H1 (cell line): Measurements from ENCODE around the gene RBM6. TPM values are rescaled to one million over a fixed set of nuclear protein-coding genes. Genes with fewer than 3 reads are reported as not detected.

Source experiments
- CTCF ChIA-PET: fragments of 300-600 bp; sonication (Branson Sonifier 250); formaldehyde crosslinking; loops from one replicate; lab custom pipeline; 2021; ENCODE audit not compliant: partially characterized antibody; lab: Charles Lee
- POLR2A ChIA-PET: fragments of 300-600 bp; sonication (Branson Sonifier 250); formaldehyde crosslinking; loops from one replicate; lab custom pipeline; 2021; ENCODE audit warnings: inconsistent platforms; ENCODE audit not compliant: partially characterized antibody; lab: Charles Lee
- DNase-seq, 2 experiments: peaks; one replicate each; pipeline versions ENCODE4 v3.0.0 to v3.0.0-alpha.2; 2010 to 2022; ENCODE audit warnings: low spot score in 2 of 2, low read depth in 1 of 2, mixed read lengths in 1 of 2
- FAIRE-seq: peaks from 2 replicates; lab custom pipeline; 2011; peaks lifted over from hg19 to GRCh38; lab: Jason Lieb, UNC
- H2AFZ ChIP-seq: 2 replicates; pipeline ENCODE4 v1.8.1; 2012; ENCODE audit warnings: low read length, inconsistent platforms
- H2AK5ac ChIP-seq: 2 replicates; pipeline ENCODE4 v1.6.1; 2013; ENCODE audit warnings: low read depth, low read length
- H2BK120ac ChIP-seq: replicated peaks from 2 replicates; pipeline ENCODE3; 2013; ENCODE audit warnings: low read depth, low read length, inconsistent platforms
- H2BK12ac ChIP-seq: 2 replicates; pipeline ENCODE4 v1.6.1; 2013; ENCODE audit warnings: low read depth, low read length
- H2BK15ac ChIP-seq: 2 replicates; pipeline ENCODE4 v1.6.1; 2013; ENCODE audit warnings: low read length
- H2BK20ac ChIP-seq: 2 replicates; pipeline ENCODE4 v1.6.1; 2013; ENCODE audit warnings: low read length
- H2BK5ac ChIP-seq: 2 replicates; pipeline ENCODE4 v1.6.1; 2013; ENCODE audit warnings: low read depth, low read length
- H3K14ac ChIP-seq: 2 replicates; pipeline ENCODE4 v1.6.1; 2013; ENCODE audit warnings: inconsistent platforms; ENCODE audit not compliant: insufficient read length
- H3K18ac ChIP-seq: 2 replicates; pipeline ENCODE4 v1.6.1; 2013; ENCODE audit warnings: low read length; ENCODE audit errors: extremely low read depth
- H3K23ac ChIP-seq: 2 replicates; pipeline ENCODE4 v1.6.1; 2013; ENCODE audit warnings: inconsistent platforms; ENCODE audit not compliant: insufficient read length
- H3K23me2 ChIP-seq: 2 replicates; pipeline ENCODE4 v1.6.1; 2013; ENCODE audit warnings: low read depth, low read length
- H3K27ac ChIP-seq: 2 replicates; pipeline ENCODE4 v1.6.1; 2011; ENCODE audit warnings: low read depth, low read length, inconsistent platforms
- H3K27me3 ChIP-seq, 4 experiments: replicated peaks in 1 of 4; 1 replicate in 1 of 4; 2 replicates in 3 of 4; pipeline versions ENCODE4 v1.6.1 to v1.8.1; 2011 to 2013; ENCODE audit warnings: low read length in 3 of 4, mild to moderate bottlenecking in 3 of 4, inconsistent platforms in 2 of 4, mixed read lengths in 2 of 4, moderate library complexity in 1 of 4; ENCODE audit not compliant: control insufficient read depth in 3 of 4, insufficient read depth in 3 of 4; ENCODE audit errors: extremely low read depth in 1 of 4
- H3K36me3 ChIP-seq, 4 experiments: 2 replicates each; pipeline versions ENCODE4 v1.6.1 to v1.8.1; 2011 to 2013; ENCODE audit warnings: mild to moderate bottlenecking in 4 of 4, low read length in 3 of 4, moderate library complexity in 2 of 4, control low read depth in 1 of 4, inconsistent platforms in 1 of 4; ENCODE audit not compliant: insufficient read depth in 4 of 4, control insufficient read depth in 2 of 4
- H3K4ac ChIP-seq: replicated peaks from 2 replicates; pipeline ENCODE3; 2013; ENCODE audit warnings: low read length, low read depth, mixed read lengths, inconsistent platforms; ENCODE audit not compliant: insufficient read length
- H3K4me1 ChIP-seq, 4 experiments: replicated peaks in 1 of 4; 1 replicate in 1 of 4; 2 replicates in 3 of 4; pipeline versions ENCODE4 v1.6.1 to v1.8.1; 2011 to 2013; ENCODE audit warnings: low read length in 3 of 4, inconsistent platforms in 2 of 4, mixed read lengths in 1 of 4; ENCODE audit not compliant: insufficient read depth in 4 of 4, control insufficient read depth in 3 of 4
- H3K4me2 ChIP-seq, 2 experiments: 2 replicates each; pipeline versions ENCODE4 v1.6.1 to v1.8.1; 2011 to 2013; ENCODE audit warnings: low read depth in 2 of 2, low read length in 2 of 2, control low read depth in 1 of 2, inconsistent platforms in 1 of 2, mild to moderate bottlenecking in 1 of 2; ENCODE audit not compliant: insufficient read depth in 1 of 2
- H3K4me3 ChIP-seq, 4 experiments: fragments of 200-600, 300-600 bp in 1 of 4; sonication (generic), shearing (Covaris generic), sonication (Bioruptor Twin) in 1 of 4; 2 replicates each; pipeline versions ENCODE4 v1.5.1 to v1.8.1; 2011 to 2016; ENCODE audit warnings: low read length in 4 of 4, low read depth in 3 of 4, control low read depth in 2 of 4, inconsistent platforms in 2 of 4, mild to moderate bottlenecking in 2 of 4, mixed read lengths in 1 of 4, moderate library complexity in 1 of 4; ENCODE audit not compliant: insufficient read depth in 2 of 4; ENCODE audit errors: extremely low read depth in 1 of 4
- H3K56ac ChIP-seq: replicated peaks from 2 replicates; pipeline ENCODE3; 2013; ENCODE audit warnings: low read depth, mild to moderate bottlenecking, mixed read lengths, low read length, inconsistent platforms; ENCODE audit not compliant: insufficient read length
- H3K79me1 ChIP-seq: 2 replicates; pipeline ENCODE4 v1.6.1; 2013; ENCODE audit warnings: low read depth, low read length, control low read depth
- H3K79me2 ChIP-seq, 2 experiments: 2 replicates each; pipeline versions ENCODE4 v1.6.1 to v1.8.1; 2012 to 2013; ENCODE audit warnings: low read length in 2 of 2, mild to moderate bottlenecking in 2 of 2, inconsistent platforms in 1 of 2; ENCODE audit not compliant: insufficient read depth in 2 of 2, control insufficient read depth in 1 of 2
- H3K9ac ChIP-seq, 4 experiments: replicated peaks in 1 of 4; 1 replicate in 1 of 4; 2 replicates in 3 of 4; pipeline versions ENCODE4 v1.6.1 to v1.8.1; 2011 to 2013; ENCODE audit warnings: low read depth in 3 of 4, low read length in 3 of 4, control low read depth in 2 of 4, mild to moderate bottlenecking in 2 of 4, moderate library complexity in 2 of 4, inconsistent platforms in 1 of 4; ENCODE audit errors: extremely low read depth in 1 of 4
- H3K9me3 ChIP-seq, 2 experiments: 2 replicates each; pipeline versions ENCODE4 v1.6.1 to v1.8.1; 2012 to 2013; ENCODE audit warnings: mild to moderate bottlenecking in 2 of 2, moderate library complexity in 2 of 2, control low read depth in 1 of 2, inconsistent platforms in 1 of 2, low read depth in 1 of 2, low read length in 1 of 2, mixed read lengths in 1 of 2; ENCODE audit not compliant: insufficient read depth in 2 of 2
- H4K20me1 ChIP-seq, 2 experiments: replicated peaks in 1 of 2; 2 replicates each; pipeline versions ENCODE3 to v1.8.1; 2011 to 2013; ENCODE audit warnings: inconsistent platforms in 2 of 2, low read length in 2 of 2, mild to moderate bottlenecking in 1 of 2; ENCODE audit not compliant: insufficient read depth in 2 of 2, control insufficient read depth in 1 of 2
- H4K5ac ChIP-seq: 2 replicates; pipeline ENCODE4 v1.6.1; 2013; ENCODE audit warnings: low read length, low read depth, mixed read lengths, inconsistent platforms; ENCODE audit not compliant: insufficient read length
- H4K8ac ChIP-seq: 2 replicates; pipeline ENCODE4 v1.8.0; 2013; ENCODE audit warnings: mild to moderate bottlenecking, moderate library complexity, low read length, inconsistent platforms; ENCODE audit not compliant: insufficient read depth; ENCODE audit errors: extremely low read depth
- H4K91ac ChIP-seq: replicated peaks from 2 replicates; pipeline ENCODE3; 2013; ENCODE audit warnings: low read length, mixed read lengths, inconsistent platforms; ENCODE audit not compliant: insufficient read length
- BCL11A ChIP-seq, 2 experiments: IDR thresholded peaks; one replicate each; pipeline ENCODE4 v1.6.1; 2011; ENCODE audit warnings: low read depth in 2 of 2, low read length in 2 of 2, mild to moderate bottlenecking in 2 of 2
- CHD1 ChIP-seq: IDR thresholded peaks from 2 replicates; pipeline ENCODE4 v1.6.1; 2012; ENCODE audit warnings: low read depth, low read length, improper control_type of control experiment
- CTBP2 ChIP-seq: IDR thresholded peaks from 2 replicates; pipeline ENCODE4 v1.7.0; 2011; ENCODE audit warnings: borderline replicate concordance, mild to moderate bottlenecking, moderate library complexity, mixed read lengths, low read length; ENCODE audit not compliant: insufficient read depth, insufficient read length
- EGR1 ChIP-seq: IDR thresholded peaks from 2 replicates; pipeline ENCODE4 v1.6.1; 2011; ENCODE audit warnings: low read depth, low read length, borderline replicate concordance
- EP300 ChIP-seq, 2 experiments: IDR thresholded peaks; 1 replicate in 1 of 2; 2 replicates in 1 of 2; pipeline ENCODE4 v1.6.1; 2011 to 2012; ENCODE audit warnings: low read depth in 2 of 2, low read length in 2 of 2, mild to moderate bottlenecking in 2 of 2, borderline replicate concordance in 1 of 2, inconsistent platforms in 1 of 2, moderate library complexity in 1 of 2
- JUND ChIP-seq: IDR thresholded peaks from 2 replicates; pipeline ENCODE4 v1.6.1; 2011; ENCODE audit warnings: mild to moderate bottlenecking, improper control_type of control experiment, low read length
- POLR2A ChIP-seq, 2 experiments: IDR thresholded peaks; 1 replicate in 1 of 2; 2 replicates in 1 of 2; pipeline ENCODE4 v1.6.1; 2011; ENCODE audit warnings: low read depth in 2 of 2, low read length in 2 of 2, mild to moderate bottlenecking in 2 of 2; ENCODE audit errors: control extremely low read depth in 1 of 2
- POLR2AphosphoS5 ChIP-seq: IDR thresholded peaks from 2 replicates; pipeline ENCODE4 v1.6.1; 2011; ENCODE audit warnings: low read depth, low read length
- SIX5 ChIP-seq: IDR thresholded peaks from 2 replicates; pipeline ENCODE4 v1.6.1; 2011; ENCODE audit warnings: mild to moderate bottlenecking, low read depth, low read length
- SP4 ChIP-seq: IDR thresholded peaks from 2 replicates; pipeline ENCODE4 v1.6.1; 2012; ENCODE audit warnings: low read length, inconsistent platforms
- SUZ12 ChIP-seq: fragments of 200-600 bp; sonication (generic); IDR thresholded peaks from 2 replicates; pipeline ENCODE4 v1.6.1; 2012; ENCODE audit warnings: mild to moderate bottlenecking, inconsistent platforms, low read length, moderate library complexity, mixed read lengths
- TBP ChIP-seq: IDR thresholded peaks from 2 replicates; pipeline ENCODE4 v1.6.1; 2011; ENCODE audit warnings: low read depth, low read length, improper control_type of control experiment
- TEAD4 ChIP-seq: IDR thresholded peaks from 2 replicates; pipeline ENCODE4 v1.6.1; 2012; ENCODE audit warnings: low read depth, low read length, inconsistent platforms, mixed read lengths
- WGBS, 2 experiments: shearing (Covaris generic) in 1 of 2; methylation state at CpG; one replicate each; pipeline versions ENCODE4 v1.1.6 to v1.1.7; 2013 to 2015; ENCODE audit warnings: low lambda C conversion rate in 2 of 2, mixed read lengths in 2 of 2, inconsistent platforms in 1 of 2, low coverage in 1 of 2, missing lambda C conversion rate in 1 of 2; ENCODE audit not compliant: insufficient replicate concordance in 2 of 2, insufficient coverage in 1 of 2, insufficient read length in 1 of 2; ENCODE audit errors: extremely low coverage in 1 of 2, missing lambda C conversion rate in 1 of 2; 5-methylcytosine and 5-hydroxymethylcytosine counted together
- polyA plus RNA-seq, 7 experiments: library from polyadenylated mRNA; depleted of rRNA in 3 of 7; stranded (reverse) in 5 of 7; unstranded in 2 of 7; fragments of >200 nt in 5 of 7; fragments of 200-250 nt in 2 of 7; gene quantifications; 1 replicate in 5 of 7; 2 replicates in 1 of 7; 4 replicates in 1 of 7; pipeline versions ENCODE4 v1.2.1 to v1.2.3, GENCODE V29; 2011 to 2013; ENCODE audit warnings: missing spikeins in 2 of 7, mixed read lengths in 2 of 7
- total RNA-seq: library from RNA; stranded (reverse); fragmentation: NEBNext Ultra II Directional; extraction: Animal tissue kit (Norgen Biotek cat#: 25700); gene quantifications from 2 replicates; pipeline ENCODE4 v1.2.1, GENCODE V29; 2021
- TF ChIP-seq, protein P1 (sequence below): IDR thresholded peaks from 2 replicates; pipeline ENCODE4 v1.6.1; 2011; ENCODE audit warnings: low read length, improper control_type of control experiment

The RBM6 gene
- total and polyA plus RNA-seq, 2 of the 8 experiments (the other 6 are each of a cell fraction or from before 2014, with no cell fraction given): 30.6 to 80.1 TPM

- H3K36me3 ChIP-seq: peaks cover 3 to 32% (median 10%) of the 10 kb centered on the region in 4 experiments; a peak in 7 of 8 replicates
- TF ChIP-seq SP4: no peak
- no peak for TF ChIP-seq TEAD4
- TF ChIP-seq POLR2AphosphoS5: no peak
- TF ChIP-seq BCL11A (IDR thresholded peaks at IDR 0.05; ENCODE audit: low read depth in 2 of 2, low read length in 2 of 2): no peak
- no peak for TF ChIP-seq SUZ12
- no peak for TF ChIP-seq CTBP2
- TF ChIP-seq SIX5: no peak
- no peak for TF ChIP-seq EGR1
- TF ChIP-seq CHD1: no peak
- TF ChIP-seq, protein P1, sequence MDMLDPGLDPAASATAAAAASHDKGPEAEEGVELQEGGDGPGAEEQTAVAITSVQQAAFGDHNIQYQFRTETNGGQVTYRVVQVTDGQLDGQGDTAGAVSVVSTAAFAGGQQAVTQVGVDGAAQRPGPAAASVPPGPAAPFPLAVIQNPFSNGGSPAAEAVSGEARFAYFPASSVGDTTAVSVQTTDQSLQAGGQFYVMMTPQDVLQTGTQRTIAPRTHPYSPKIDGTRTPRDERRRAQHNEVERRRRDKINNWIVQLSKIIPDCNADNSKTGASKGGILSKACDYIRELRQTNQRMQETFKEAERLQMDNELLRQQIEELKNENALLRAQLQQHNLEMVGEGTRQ: no peak
- TF ChIP-seq TBP: no peak
- no peak for TF ChIP-seq POLR2A (IDR thresholded peaks at IDR 0.05; ENCODE audit: control extremely low read depth in 1 of 2, low read depth in 2 of 2, low read length in 2 of 2)
- TF ChIP-seq EP300 (IDR thresholded peaks at IDR 0.05; ENCODE audit: borderline replicate concordance in 1 of 2, low read depth in 2 of 2, low read length in 2 of 2): no peak
- TF ChIP-seq JUND: no peak
These were observed 28.4 kb downstream of the RBM6 start for GRCh38 chr3:49968346-49968745.

More at GRCh38 chr3:49968346-49968745, 28.4 kb downstream of the RBM6 start:
- DNase-seq (no peak), FAIRE-seq (no peak)
- no peak overlapping the region for H3K27ac ChIP-seq
- ChIA-PET CTCF (no interaction called here), POLR2A (interaction anchor here (1.2 kb wide), 1 partner anchor 249 kb away, joined by 3 read pairs; no protein-coding TSS in a partner anchor)
- no peak overlapping the region for H4K91ac ChIP-seq
- no peak overlapping the region for H3K4me2 ChIP-seq
- H2BK15ac ChIP-seq: no peak overlapping the region
- no peak overlapping the region for H2BK20ac ChIP-seq
- H3K9ac ChIP-seq: no peak overlapping the region
- no peak overlapping the region for H4K8ac ChIP-seq
- H3K79me1 ChIP-seq: peaks cover 3% of the 10 kb centered on the region; the same call in 1 of the 2 replicates
- no peak overlapping the region for H2AK5ac ChIP-seq
- H2BK12ac ChIP-seq: no peak overlapping the region
- peaks cover 1 to 3% of the 10 kb centered on the region in 2 experiments for H4K20me1 ChIP-seq
- no peaks in the 10 kb centered on the region for H3K23me2 ChIP-seq
- H3K23ac ChIP-seq: no peak overlapping the region
- no peak overlapping the region for H4K5ac ChIP-seq
- no peak overlapping the region for H3K56ac ChIP-seq
- no peak overlapping the region for H2BK120ac ChIP-seq
- no peaks in the 10 kb centered on the region for H3K9me3 ChIP-seq
- no peak overlapping the region for H2AFZ ChIP-seq
- H3K4ac ChIP-seq: no peak overlapping the region
- peaks cover 0 to 3% (median 0%) of the 10 kb centered on the region in 4 experiments; a peak in 2 of 7 replicates for H3K4me1 ChIP-seq
- WGBS, 2 experiments: 91% methylated on average over 8 of the region's 8 CpGs; no CpG with 5 or more reads in 1 of the 2 experiments
- H3K79me2 ChIP-seq: peaks cover 0 to 36% of the 10 kb centered on the region in 2 experiments; a peak in 1 of 4 replicates
- H3K18ac ChIP-seq: no peak overlapping the region
- H3K4me3 ChIP-seq: no peak overlapping the region
- H3K27me3 ChIP-seq: no peaks in the 10 kb centered on the region
- no peak overlapping the region for H2BK5ac ChIP-seq
- no peak overlapping the region for H3K14ac ChIP-seq
